ENCODE data around the gene LRP1B.

GRCh38 chr2:142014536-142014935, 116.3 kb downstream of the LRP1B start:
- no peak for TF ChIP-seq SUZ12 (IDR thresholded peaks at IDR 0.05; ENCODE audit: extremely low read depth, insufficient read depth, insufficient read length)
- TF ChIP-seq ZNF274 (IDR thresholded peaks at IDR 0.05; ENCODE audit: low read depth, low read length), result no peak
- TF ChIP-seq YY1 (IDR thresholded peaks at IDR 0.05; ENCODE audit: insufficient read depth, insufficient read length), result no peak

Data from NT2/D1 (cell line).